ENCODE results near the gene HECA.

The HECA gene

GRCh38 chr6:139159016-139159415 is 24.1 kb downstream of the HECA start:
- DNase-seq (ENCODE audit: low read depth in 2 of 2, low spot score in 1 of 2): no peak

GRCh38 chr6:139161169-139161568 is 26.3 kb downstream of the HECA start:
- peak in 1 of 2 donors; percentile 32 for DNase-seq (ENCODE audit: low read depth in 2 of 2, low spot score in 1 of 2)

DNA sequence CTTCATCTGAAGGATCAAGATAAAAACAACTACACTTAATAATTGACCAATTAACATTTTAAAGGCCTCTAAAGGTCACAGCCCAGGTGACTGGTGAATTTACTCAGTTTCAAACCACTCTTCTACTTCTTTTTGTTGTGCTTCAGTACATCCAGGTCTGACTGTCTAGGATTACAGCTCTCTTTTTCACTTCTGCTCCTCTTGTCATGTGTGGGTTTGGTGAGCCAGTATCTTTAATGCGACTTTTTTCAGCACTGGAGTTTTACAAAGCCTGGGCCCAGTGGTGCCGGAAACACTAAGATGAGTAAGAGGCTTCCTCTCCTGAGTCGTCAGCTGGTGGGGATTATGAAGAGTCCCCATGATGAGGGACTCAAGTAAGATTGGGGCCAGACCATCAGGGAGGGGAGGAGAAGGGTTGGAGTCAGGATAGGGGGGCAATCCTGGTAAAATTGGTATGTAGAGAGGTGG is 27.0 kb downstream of the HECA start:
- peak; percentile 33 to 43 for DNase-seq (ENCODE audit: low read depth in 2 of 2, low spot score in 1 of 2)

- no peak for DNase-seq (ENCODE audit: low read depth in 2 of 2, low spot score in 1 of 2)
Observed at GRCh38 chr6:139164001-139164400, 29.1 kb downstream of the HECA start.

DNA sequence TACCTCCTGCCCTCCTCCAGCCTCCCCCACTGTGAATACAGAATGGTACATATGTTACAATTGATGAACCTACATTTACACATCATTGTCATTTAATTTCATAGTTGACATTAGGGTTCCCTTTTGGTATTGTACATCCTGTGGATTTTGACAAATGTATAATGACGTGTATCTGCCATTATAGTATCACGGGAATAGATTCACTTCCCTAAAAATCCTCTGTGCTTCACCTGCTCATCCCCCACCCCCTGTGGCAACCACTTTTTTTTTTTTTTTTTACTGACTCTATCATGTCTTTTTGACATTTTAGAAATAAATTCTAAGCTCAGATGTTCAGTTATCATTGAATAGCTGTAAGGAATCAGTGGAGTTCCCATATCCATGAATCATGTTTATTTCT is 30.4 kb downstream of the HECA start:
- DNase-seq (ENCODE audit: low read depth in 2 of 2, low spot score in 1 of 2): no peak

- no peak for DNase-seq (ENCODE audit: low read depth in 2 of 2, low spot score in 1 of 2)
Observed at GRCh38 chr6:139166238-139166955, 31.5 kb downstream of the HECA start.

- DNase-seq (ENCODE audit: low read depth in 2 of 2, low spot score in 1 of 2): no peak
Observed at GRCh38 chr6:139166956-139167313, 32.1 kb downstream of the HECA start.

DNA sequence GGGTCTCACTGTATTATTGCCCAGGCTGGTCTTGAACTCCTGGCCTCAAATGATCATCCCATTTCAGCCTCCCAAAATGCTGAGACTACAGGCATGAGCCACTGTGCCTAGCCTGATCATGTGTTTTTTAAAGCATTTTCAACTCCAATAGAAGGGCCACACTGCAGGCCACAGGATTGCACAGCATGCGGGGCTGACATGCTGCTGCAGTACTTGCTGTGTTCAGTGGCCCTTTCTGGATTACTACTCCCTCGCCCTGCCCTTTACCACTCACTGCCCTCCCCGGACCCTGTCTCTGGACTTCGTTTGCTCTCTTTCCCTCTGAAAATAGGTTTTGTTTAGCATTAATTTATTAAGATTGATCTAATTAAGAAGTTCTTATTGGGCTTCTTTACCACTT is 37.3 kb downstream of the HECA start:
- DNase-seq (ENCODE audit: low read depth in 2 of 2, low spot score in 1 of 2): no peak

- DNase-seq (ENCODE audit: low read depth in 2 of 2, low spot score in 1 of 2): no peak
Observed at GRCh38 chr6:139172567-139172966, 37.7 kb downstream of the HECA start.

- no peak for DNase-seq (ENCODE audit: low read depth in 2 of 2, low spot score in 1 of 2)
Observed at GRCh38 chr6:139173172-139173571, 38.3 kb downstream of the HECA start.

GRCh38 chr6:139173822-139174221 is 38.9 kb downstream of the HECA start:
- DNase-seq (ENCODE audit: low read depth in 2 of 2, low spot score in 1 of 2): no peak

DNA sequence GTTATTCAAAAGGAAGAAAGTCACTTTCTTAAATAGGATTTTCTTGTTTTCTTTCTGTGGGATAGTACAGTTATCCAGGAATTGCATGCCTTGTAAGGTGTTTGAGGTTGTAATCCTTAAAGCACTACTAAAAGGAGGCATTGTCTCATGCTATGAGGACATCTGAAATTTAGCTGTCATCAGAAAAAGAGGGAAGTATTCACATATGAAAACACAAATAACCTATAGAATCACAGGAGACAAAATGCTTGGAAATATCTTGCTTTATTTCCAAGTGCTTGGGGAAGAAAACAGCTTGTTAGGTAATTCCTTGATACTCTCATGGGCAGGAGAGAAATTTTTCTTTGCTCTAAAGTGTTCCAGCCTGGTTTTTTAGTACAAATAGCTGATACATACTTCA is 40.1 kb downstream of the HECA start:
- DNase-seq (ENCODE audit: low read depth in 2 of 2, low spot score in 1 of 2): no peak

GRCh38 chr6:139175389-139175948 is 40.6 kb downstream of the HECA start:
- no peak for DNase-seq (ENCODE audit: low read depth in 2 of 2, low spot score in 1 of 2)

- no peak for DNase-seq (ENCODE audit: low read depth in 2 of 2, low spot score in 1 of 2)
Observed at GRCh38 chr6:139181236-139181635, 46.4 kb downstream of the HECA start.

- no peak for DNase-seq (ENCODE audit: low read depth in 2 of 2, low spot score in 1 of 2)
Observed at GRCh38 chr6:139184047-139184446, 49.2 kb downstream of the HECA start.

GRCh38 chr6:139184459-139184858 is 49.6 kb downstream of the HECA start:
- DNase-seq (ENCODE audit: low read depth in 2 of 2, low spot score in 1 of 2): no peak

- DNase-seq (ENCODE audit: low read depth in 2 of 2, low spot score in 1 of 2): no peak
Observed at GRCh38 chr6:139186242-139186641, 51.4 kb downstream of the HECA start.

DNA sequence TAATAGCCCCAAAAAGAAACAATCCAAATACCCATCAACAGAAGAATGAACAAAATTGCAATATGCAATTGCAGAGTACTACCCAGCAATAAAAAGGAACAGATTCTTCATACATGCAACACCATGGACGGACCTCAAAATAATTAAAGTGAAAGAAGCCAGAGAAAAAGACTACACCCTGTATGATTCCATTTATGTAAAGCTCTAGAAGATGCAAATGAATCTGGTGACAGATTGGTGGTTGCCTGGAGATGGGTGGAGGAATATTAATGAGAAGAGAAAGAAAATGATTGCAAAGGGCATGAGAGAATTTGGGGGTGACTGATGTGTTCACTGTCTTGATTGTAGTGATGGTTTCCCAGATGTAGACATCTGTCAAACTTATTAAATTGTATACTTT is 51.8 kb downstream of the HECA start:
- DNase-seq (ENCODE audit: low read depth in 2 of 2, low spot score in 1 of 2): no peak

- no peak for DNase-seq (ENCODE audit: low read depth in 2 of 2, low spot score in 1 of 2)
Observed at GRCh38 chr6:139187489-139187888, 52.6 kb downstream of the HECA start.

DNA sequence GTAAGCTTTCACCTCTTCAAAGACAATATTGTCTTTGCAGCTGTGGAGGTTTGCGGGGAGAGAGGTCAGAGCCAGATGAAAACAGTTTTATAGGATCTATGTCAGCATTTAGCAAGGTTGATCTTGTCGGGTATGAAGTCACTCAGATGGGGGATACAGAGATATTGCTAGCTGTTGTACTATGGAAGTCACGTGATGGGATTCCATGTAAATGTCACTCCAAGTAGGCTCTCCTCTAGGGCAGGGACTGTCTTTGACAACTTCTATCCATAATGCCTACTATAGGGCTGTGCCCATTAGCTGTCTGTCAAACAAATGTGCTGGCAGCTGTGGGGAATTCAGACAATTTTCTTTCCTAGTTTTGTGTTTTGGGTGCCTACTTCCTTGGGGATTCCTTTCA is 54.8 kb downstream of the HECA start:
- DNase-seq (ENCODE audit: low read depth in 2 of 2, low spot score in 1 of 2): no peak

DNA sequence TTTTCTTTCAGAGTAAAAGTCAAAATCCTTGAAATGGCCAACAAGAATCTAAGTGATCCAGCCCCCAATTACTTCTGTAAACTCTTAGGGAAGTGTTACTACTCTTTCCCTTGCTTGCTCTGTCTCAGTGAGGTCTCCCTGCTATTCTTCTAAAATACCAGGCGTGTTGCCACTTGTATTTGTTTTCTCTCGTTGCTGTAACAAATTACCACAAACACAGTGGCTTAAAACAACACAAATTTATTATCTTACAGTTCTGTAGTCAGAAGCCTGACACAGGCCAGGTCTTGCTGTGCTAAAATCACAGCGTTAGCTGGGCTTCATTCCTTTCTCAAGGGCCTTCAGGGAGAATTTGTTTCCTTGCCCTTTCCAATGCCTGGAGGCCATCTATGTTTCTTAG is 59.9 kb downstream of the HECA start:
- no peak for DNase-seq (ENCODE audit: low read depth in 2 of 2, low spot score in 1 of 2)

- no peak for DNase-seq (ENCODE audit: low read depth in 2 of 2, low spot score in 1 of 2)
Observed at GRCh38 chr6:139198529-139199288, 63.8 kb downstream of the HECA start.

Data from stimulated activated CD8-positive, alpha-beta memory T cell treated with anti-CD3 and anti-CD28 coated beads, Interleukin-4, amount 100 ng/mL, for 4 hours (primary cell).